NCI-H187 (cell line): Measurements from ENCODE around the gene MAB21L3.

ENCODE experiments used
- DNase-seq, 2 experiments: peaks; one replicate each; lab custom pipeline; 2025; lab: John Stamatoyannopoulos, UW

The MAB21L3 gene

DNA sequence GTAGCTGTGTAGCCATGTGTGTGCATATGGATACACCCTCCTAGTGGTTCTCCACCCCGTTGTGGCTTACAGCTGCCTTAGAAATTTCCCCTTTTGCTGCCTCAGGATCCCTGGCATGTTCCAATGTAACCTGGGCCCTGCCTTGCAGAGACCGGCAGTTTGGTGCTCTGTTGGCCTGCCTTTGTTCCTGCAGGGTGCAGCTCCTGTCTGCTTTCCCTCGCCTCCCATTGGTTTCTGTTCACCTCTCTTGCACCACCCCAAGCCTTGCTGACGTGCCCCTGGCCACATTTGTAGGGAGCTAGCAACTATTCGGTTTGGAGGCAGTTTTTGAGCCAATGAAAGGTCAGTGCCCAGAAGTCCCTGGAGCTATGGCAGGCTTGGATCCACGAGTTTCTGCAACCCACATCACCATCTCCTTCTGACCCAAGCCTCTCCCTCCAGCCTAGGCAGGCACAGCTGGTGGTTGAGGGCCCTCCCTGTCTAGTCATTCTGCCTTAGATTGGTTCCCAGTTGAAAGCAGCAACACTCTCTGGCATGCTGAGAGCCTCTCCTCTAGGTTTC is 54.9 kb downstream of the MAB21L3 start:
- DNase-seq: no peak

- DNase-seq: no peak
Observed at GRCh38 chr1:116166655-116167054, 55.5 kb downstream of the MAB21L3 start.

GRCh38 chr1:116167625-116168276 is 56.6 kb downstream of the MAB21L3 start:
- DNase-seq: no peak

- DNase-seq: peak; percentile 31 to 44
Observed at GRCh38 chr1:116168277-116169032, 57.3 kb downstream of the MAB21L3 start.

DNA sequence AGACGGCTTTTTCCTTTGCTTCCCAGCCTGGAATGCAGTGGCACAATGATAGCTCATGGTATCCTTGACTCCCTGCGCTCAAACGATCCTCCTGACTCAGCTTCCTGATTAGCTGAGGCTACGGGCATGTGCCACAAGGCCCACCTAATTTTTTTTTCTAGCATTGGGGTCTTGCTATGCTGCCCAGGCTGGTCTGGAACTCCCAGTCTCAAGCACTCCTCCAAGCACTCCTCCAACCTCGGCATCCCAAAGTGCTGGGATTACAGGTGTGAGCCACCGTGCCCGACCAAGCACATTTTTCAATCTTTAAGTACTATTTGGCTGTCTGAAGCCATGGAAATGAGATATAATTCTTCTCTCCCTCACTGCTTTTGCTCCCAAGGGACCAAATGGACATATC is 58.7 kb downstream of the MAB21L3 start:
- DNase-seq: no peak

GRCh38 chr1:116170721-116171589 is 59.8 kb downstream of the MAB21L3 start:
- no peak for DNase-seq

DNA sequence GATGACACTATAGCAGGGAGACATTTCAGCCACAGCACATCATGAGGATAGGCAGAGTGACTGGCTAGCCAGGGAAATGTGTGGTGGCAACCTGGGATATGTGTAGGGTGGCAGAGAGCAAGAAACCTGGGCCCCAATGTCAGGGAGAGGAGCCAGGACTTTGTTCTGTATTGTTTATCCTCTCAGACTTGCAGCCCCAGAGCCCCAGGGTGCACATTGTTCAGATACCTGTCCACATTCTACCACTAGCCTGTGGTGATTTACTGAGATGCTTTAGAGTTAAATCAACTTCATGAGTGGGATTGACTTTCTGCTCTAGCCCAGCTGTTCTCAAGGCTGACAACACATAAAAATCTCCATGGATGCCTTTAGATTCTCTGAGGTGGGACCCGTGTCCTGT is 61.5 kb downstream of the MAB21L3 start:
- no peak for DNase-seq

DNA sequence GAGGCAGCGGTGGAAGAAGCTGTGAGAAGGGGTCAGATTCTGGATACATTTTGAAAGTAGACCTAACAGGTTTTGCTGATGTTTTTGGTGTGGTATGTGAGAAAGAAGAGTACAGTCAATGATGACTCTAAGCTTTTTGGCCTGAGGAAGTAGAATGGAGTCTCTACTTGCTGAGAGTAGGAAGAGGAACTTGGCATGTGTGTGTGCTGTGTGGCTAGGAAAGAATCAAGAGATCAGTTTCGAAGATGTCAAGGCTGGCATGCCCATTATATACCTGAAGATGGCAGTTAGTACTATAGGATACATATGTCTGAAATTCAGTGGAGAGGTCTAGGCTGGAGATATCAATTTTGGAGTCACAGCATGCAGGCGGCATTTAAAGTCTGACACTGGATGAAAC is 64.4 kb downstream of the MAB21L3 start:
- DNase-seq: no peak

- DNase-seq: no peak
Observed at GRCh38 chr1:116176306-116176789, 65.1 kb downstream of the MAB21L3 start.

DNA sequence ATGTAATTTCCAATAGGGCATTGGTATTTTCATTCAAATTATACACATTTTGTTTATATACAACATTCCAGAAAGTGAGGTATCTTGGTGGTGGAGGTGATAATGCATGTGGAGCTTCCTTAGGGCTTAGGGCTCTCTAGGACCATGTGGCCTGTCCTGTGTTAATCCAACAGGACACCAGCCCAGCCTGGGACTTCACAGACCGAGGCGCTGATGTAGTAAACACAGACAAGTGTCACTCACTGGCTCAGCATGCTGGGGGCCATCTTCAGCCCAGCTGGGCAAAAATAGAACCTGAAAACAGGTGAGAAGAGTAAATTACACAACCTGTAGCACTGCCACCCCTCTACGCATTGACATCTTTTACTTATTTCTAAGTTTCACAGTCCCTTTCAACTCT is 66.7 kb downstream of the MAB21L3 start:
- no peak for DNase-seq

DNA sequence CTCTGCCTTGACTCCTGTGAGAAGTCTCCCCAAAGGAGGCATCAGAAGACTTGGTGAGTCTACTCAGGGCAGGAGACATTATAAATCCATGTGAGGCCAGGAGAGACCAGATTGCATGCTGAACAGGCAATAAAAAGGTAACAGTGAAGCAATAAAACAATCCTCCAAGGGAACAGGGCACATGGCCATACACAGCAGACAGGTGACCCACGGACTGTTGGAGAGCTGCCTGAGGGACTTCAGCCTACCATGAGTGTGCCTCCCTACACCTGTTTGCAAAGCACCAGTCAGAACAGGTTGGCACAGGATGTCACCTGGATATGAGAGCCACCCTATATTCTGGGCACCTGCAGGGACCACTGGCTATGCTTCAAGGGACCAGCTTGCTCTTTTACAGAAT is 67.6 kb downstream of the MAB21L3 start:
- DNase-seq: no peak

GRCh38 chr1:116179419-116179818 is 68.2 kb downstream of the MAB21L3 start:
- DNase-seq: no peak

DNA sequence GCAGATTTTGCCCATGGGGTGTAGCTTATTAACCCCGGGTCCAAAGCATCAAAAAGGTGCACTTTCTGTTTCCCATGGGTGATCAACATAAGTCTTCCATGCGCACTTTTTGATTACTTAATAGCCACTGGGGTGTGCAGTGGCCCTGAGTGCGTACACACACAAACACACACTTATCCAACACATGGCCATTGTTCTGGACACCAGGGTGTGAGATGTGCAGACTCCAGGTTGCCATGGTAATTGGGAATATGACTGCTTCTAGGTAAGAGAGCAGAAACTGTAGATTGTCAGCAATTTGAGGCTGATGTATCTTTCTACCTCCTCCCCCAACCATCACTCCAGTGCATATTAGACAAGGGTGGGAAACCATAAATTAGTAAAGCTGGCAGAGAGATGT is 68.8 kb downstream of the MAB21L3 start:
- DNase-seq: no peak

GRCh38 chr1:116182019-116182714 is 71.0 kb downstream of the MAB21L3 start:
- no peak for DNase-seq
